GM12878 (cell line): Measurements from ENCODE around the gene CPA4. TPM values are rescaled to one million over a fixed set of nuclear protein-coding genes. Genes with fewer than 3 reads are reported as not detected.

ENCODE experiments used
- ATAC-seq: fragments of 200-7000 bp; cut with Tn5 transposase; 3 replicates; pipeline ENCODE4 v1.9.1; 2020; ENCODE audit warnings: mild to moderate bottlenecking, moderate library complexity
- BruUV-seq: library from RNA; stranded (reverse); fragments of 400-500 nt; replicated peaks from 2 replicates; lab custom pipeline; 2021; lab: Mats Ljungman, UMichigan
- CTCF ChIA-PET: fragments of 300-600 bp; sonication (Branson Sonifier 250); formaldehyde crosslinking; extraction: SDS; loops from one replicate; lab custom pipeline; 2021; ENCODE audit warnings: inconsistent platforms; lab: Yijun Ruan, JAX
- POLR2A ChIA-PET: fragments of 350-600 bp; formaldehyde crosslinking; extraction: SDS; loops from one replicate; lab custom pipeline; 2021; ENCODE audit warnings: inconsistent platforms; lab: Charles Lee
- RAD21 ChIA-PET: fragments of 300-600 bp; sonication (Branson Sonifier 250); formaldehyde crosslinking; loops from one replicate; lab custom pipeline; 2023; ENCODE audit warnings: antibody characterized with exemption; ENCODE audit not compliant: unreplicated experiment; lab: Charles Lee
- SMC1A ChIA-PET: fragments of 300-600 bp; sonication (Branson Sonifier 250); formaldehyde crosslinking; loops from one replicate; lab custom pipeline; 2023; ENCODE audit not compliant: unreplicated experiment, uncharacterized antibody; lab: Charles Lee
- DNase-seq: peaks from one replicate; pipeline ENCODE4 v3.0.0-alpha.2; 2011; ENCODE audit warnings: low read depth, low spot score
- FAIRE-seq: peaks from 3 replicates; lab custom pipeline; 2011; peaks lifted over from hg19 to GRCh38; lab: Jason Lieb, UNC
- H2AFZ ChIP-seq: 2 replicates; pipeline ENCODE4 v1.6.0; 2011; ENCODE audit warnings: low read depth, low read length, control low read depth; ENCODE audit not compliant: control insufficient read depth
- H3K27ac ChIP-seq: 2 replicates; pipeline ENCODE4 v1.5.1; 2011; ENCODE audit warnings: control low read depth; ENCODE audit not compliant: control insufficient read depth, insufficient read depth
- H3K27me3 ChIP-seq, 2 experiments: replicated peaks in 1 of 2; 2 replicates each; pipeline versions ENCODE4 v1.6.0 to v1.6.1; 2011; ENCODE audit warnings: low read length in 1 of 2; ENCODE audit not compliant: control insufficient read depth in 2 of 2, insufficient read depth in 2 of 2
- H3K36me3 ChIP-seq, 2 experiments: 2 replicates each; pipeline ENCODE4 v1.5.1; 2011; ENCODE audit warnings: low read length in 1 of 2; ENCODE audit not compliant: control insufficient read depth in 2 of 2, insufficient read depth in 2 of 2
- H3K4me1 ChIP-seq: 2 replicates; pipeline ENCODE4 v1.6.1; 2011; ENCODE audit warnings: mild to moderate bottlenecking, low read length, moderate library complexity, mixed read lengths; ENCODE audit not compliant: control insufficient read depth, insufficient read depth
- H3K4me2 ChIP-seq: 2 replicates; pipeline ENCODE4 v1.6.0; 2011; ENCODE audit warnings: control low read depth; ENCODE audit not compliant: control insufficient read depth, insufficient read depth
- H3K4me3 ChIP-seq: fragments of 200-600 bp; sonication (generic); 2 replicates; pipeline ENCODE4 v1.5.1; 2016
- H3K79me2 ChIP-seq: 2 replicates; pipeline ENCODE4 v1.6.0; 2011; ENCODE audit warnings: low read length; ENCODE audit not compliant: control insufficient read depth, insufficient read depth
- H3K9ac ChIP-seq: 2 replicates; pipeline ENCODE4 v1.8.0; 2011; ENCODE audit warnings: low read length, control low read depth, mixed read lengths; ENCODE audit not compliant: control insufficient read depth, insufficient read depth
- H3K9me3 ChIP-seq: replicated peaks from 3 replicates; pipeline ENCODE4 v1.5.1; 2011; ENCODE audit warnings: mild to moderate bottlenecking, low read length; ENCODE audit not compliant: control insufficient read depth, insufficient read depth
- H4K20me1 ChIP-seq: 2 replicates; pipeline ENCODE4 v1.6.0; 2011; ENCODE audit not compliant: control insufficient read depth, insufficient read depth
- ATF7 ChIP-seq: fragments of 450-650 bp; IDR thresholded peaks from 2 replicates; pipeline ENCODE4 v1.6.1; 2016; ENCODE audit warnings: low read depth, mild to moderate bottlenecking
- SRF ChIP-seq, 2 experiments: IDR thresholded peaks; 2 replicates each; pipeline ENCODE4 v1.6.1; 2011; ENCODE audit warnings: low read depth in 2 of 2, low read length in 2 of 2, mild to moderate bottlenecking in 1 of 2, moderate library complexity in 1 of 2
- ZNF384 ChIP-seq: IDR thresholded peaks from 2 replicates; pipeline ENCODE4 v1.6.1; 2012; ENCODE audit warnings: low read depth, mild to moderate bottlenecking, low read length, improper control_type of control experiment, borderline replicate concordance
- WGBS: methylation state at CpG from one replicate; pipeline ENCODE4 v1.1.6; 2016; ENCODE audit warnings: low lambda C conversion rate; ENCODE audit not compliant: insufficient replicate concordance, insufficient coverage; ENCODE audit errors: missing lambda C conversion rate; 5-methylcytosine and 5-hydroxymethylcytosine counted together
- in situ Hi-C: fragments of 300-500 bp; cut with MboI; formaldehyde crosslinking; loops from 9 replicates; pipeline ENCODE4 v1.14.3; 2018; ENCODE audit warnings: mixed read lengths
- intact Hi-C: fragments of 100-400 bp; cut with micrococcal nuclease; formaldehyde crosslinking; loops from one replicate; pipeline ENCODE4 v1.14.2; 2022; ENCODE audit not compliant: unreplicated experiment
- polyA plus RNA-seq, 11 experiments: library from polyadenylated mRNA; depleted of rRNA in 4 of 11; unstranded in 6 of 11; stranded (reverse) in 5 of 11; fragments of >200 nt; fragmentation: Nextera tagmentation in 4 of 11; fragmentation: Illumina TruSeq in 1 of 11; extraction: Ambion mirVana in 4 of 11; extraction: Trizol in 1 of 11; gene quantifications; 1 replicate in 1 of 11; 2 replicates in 10 of 11; pipeline versions ENCODE4 v1.2.1 to v1.2.3, GENCODE V29; 2011 to 2016; ENCODE audit warnings: inconsistent platforms in 2 of 11, missing spikeins in 2 of 11, low read depth in 1 of 11
- total RNA-seq, 4 experiments: library from RNA; depleted of rRNA in 3 of 4; stranded (reverse); fragments of >200 nt in 3 of 4; fragmentation: Illumina TruSeq in 1 of 4; extraction: Trizol in 1 of 4; gene quantifications; 2 replicates each; pipeline versions ENCODE4 v1.2.1 to v1.2.3, GENCODE V29; 2013 to 2021
- TF ChIP-seq, protein P1 (sequence below): IDR thresholded peaks from 2 replicates; pipeline ENCODE4 v1.6.1; 2011; ENCODE audit warnings: mild to moderate bottlenecking, low read depth, low read length, moderate library complexity; ENCODE audit not compliant: insufficient replicate concordance
- TF ChIP-seq, protein P2 (sequence below): fragments of 450-650 bp; formaldehyde crosslinking; IDR thresholded peaks from 2 replicates; pipeline ENCODE4 v1.5.0; 2022; ENCODE audit warnings: mild to moderate bottlenecking, missing genetic modification characterization

Gene CPA4
- total and polyA plus RNA-seq, 10 of the 15 experiments (the other 5 are each of a cell fraction or from before 2014, with no cell fraction given), result 0.05 to 0.35 (median 0.18) TPM; not detected in 1

DNA sequence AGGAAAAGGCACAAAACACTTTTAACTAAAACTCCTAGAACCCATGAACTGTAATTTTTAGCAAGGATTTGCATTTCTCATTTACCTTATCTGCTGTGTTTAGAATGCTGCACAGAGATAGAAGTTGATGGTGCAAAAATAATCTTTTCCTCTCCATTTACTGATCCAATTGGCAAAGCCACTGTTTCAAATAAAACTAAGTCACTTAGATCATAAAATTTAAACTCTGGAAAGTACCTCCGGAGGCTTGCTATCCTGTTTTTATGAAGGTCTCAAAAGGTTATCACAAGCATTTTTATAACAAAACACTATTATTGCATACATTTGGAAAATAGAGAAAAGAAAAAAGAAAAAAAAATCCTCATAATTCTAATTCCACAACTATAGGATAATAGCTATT is 18.7 kb upstream of the CPA4 start:
- POLR2A ChIA-PET, result no interaction called here
- no peaks in the 10 kb centered on the region for H3K4me1 ChIP-seq

More for the DNA sequence above, 18.7 kb upstream of the CPA4 start:
- no peak overlapping the region for H3K9ac ChIP-seq
- FAIRE-seq, result no peak
- ATAC-seq, result no peak
- WGBS, result 54% methylated on average over 1 of the region's 1 CpG
- H3K4me3 ChIP-seq, result no peak overlapping the region
- DNase-seq, result no peak
- in situ Hi-C loops, result no loop called here
- TF ChIP-seq, protein P1, sequence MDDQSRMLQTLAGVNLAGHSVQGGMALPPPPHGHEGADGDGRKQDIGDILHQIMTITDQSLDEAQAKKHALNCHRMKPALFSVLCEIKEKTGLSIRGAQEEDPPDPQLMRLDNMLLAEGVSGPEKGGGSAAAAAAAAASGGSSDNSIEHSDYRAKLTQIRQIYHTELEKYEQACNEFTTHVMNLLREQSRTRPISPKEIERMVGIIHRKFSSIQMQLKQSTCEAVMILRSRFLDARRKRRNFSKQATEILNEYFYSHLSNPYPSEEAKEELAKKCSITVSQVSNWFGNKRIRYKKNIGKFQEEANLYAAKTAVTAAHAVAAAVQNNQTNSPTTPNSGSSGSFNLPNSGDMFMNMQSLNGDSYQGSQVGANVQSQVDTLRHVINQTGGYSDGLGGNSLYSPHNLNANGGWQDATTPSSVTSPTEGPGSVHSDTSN, result no peak
- TF ChIP-seq ATF7 (no peak), SRF (IDR thresholded peaks at IDR 0.05; ENCODE audit: low read depth in 2 of 2, low read length in 2 of 2) (no peak), ZNF384 (no peak)
- TF ChIP-seq, protein P2, sequence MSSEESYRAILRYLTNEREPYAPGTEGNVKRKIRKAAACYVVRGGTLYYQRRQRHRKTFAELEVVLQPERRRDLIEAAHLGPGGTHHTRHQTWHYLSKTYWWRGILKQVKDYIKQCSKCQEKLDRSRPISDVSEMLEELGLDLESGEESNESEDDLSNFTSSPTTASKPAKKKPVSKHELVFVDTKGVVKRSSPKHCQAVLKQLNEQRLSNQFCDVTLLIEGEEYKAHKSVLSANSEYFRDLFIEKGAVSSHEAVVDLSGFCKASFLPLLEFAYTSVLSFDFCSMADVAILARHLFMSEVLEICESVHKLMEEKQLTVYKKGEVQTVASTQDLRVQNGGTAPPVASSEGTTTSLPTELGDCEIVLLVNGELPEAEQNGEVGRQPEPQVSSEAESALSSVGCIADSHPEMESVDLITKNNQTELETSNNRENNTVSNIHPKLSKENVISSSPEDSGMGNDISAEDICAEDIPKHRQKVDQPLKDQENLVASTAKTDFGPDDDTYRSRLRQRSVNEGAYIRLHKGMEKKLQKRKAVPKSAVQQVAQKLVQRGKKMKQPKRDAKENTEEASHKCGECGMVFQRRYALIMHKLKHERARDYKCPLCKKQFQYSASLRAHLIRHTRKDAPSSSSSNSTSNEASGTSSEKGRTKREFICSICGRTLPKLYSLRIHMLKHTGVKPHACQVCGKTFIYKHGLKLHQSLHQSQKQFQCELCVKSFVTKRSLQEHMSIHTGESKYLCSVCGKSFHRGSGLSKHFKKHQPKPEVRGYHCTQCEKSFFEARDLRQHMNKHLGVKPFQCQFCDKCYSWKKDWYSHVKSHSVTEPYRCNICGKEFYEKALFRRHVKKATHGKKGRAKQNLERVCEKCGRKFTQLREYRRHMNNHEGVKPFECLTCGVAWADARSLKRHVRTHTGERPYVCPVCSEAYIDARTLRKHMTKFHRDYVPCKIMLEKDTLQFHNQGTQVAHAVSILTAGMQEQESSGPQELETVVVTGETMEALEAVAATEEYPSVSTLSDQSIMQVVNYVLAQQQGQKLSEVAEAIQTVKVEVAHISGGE (CRISPR knock-in tag), result no peak
- ChIA-PET SMC1A (interaction anchor here (1.2 kb wide), 1 partner anchor 31 kb away, joined by 3 read pairs; no protein-coding TSS in a partner anchor), RAD21 (no interaction called here), CTCF (interaction anchor here (0.9 kb wide), 1 partner anchor 10 kb away, joined by 3 read pairs; no protein-coding TSS in a partner anchor)
- no peaks in the 10 kb centered on the region for H3K9me3 ChIP-seq
- H3K27me3 ChIP-seq, result peaks cover 0 to 4% of the 10 kb centered on the region in 2 experiments; a peak in 1 of 4 replicates
- intact Hi-C loops, result loop anchor here (10.0 kb wide), 1 partner anchor 59 kb away; no protein-coding TSS in a partner anchor
- no peaks in the 10 kb centered on the region for H3K36me3 ChIP-seq
- H2AFZ ChIP-seq, result no peak overlapping the region
- BruUV-seq, result no TSS peak
- H3K4me2 ChIP-seq, result no peak overlapping the region
- H3K79me2 ChIP-seq, result no peaks in the 10 kb centered on the region
- no peaks in the 10 kb centered on the region for H4K20me1 ChIP-seq
- H3K27ac ChIP-seq, result no peak overlapping the region
